IMR-90 (cell line): ENCODE measurements around the gene FOXD3. TPM values are rescaled to one million over a fixed set of nuclear protein-coding genes. Genes with fewer than 3 reads are reported as not detected.

Source experiments
- ATAC-seq: fragments of 200-7000 bp; cut with Tn5 transposase; 2 replicates; pipeline ENCODE4 v1.9.1; 2020; ENCODE audit warnings: low read depth, mild to moderate bottlenecking, moderate library complexity
- BruUV-seq: library from RNA; stranded (reverse); fragments of 400-500 nt; replicated peaks from 2 replicates; lab custom pipeline; 2021; lab: Mats Ljungman, UMichigan
- CTCF ChIA-PET: fragments of 300-600 bp; formaldehyde crosslinking; extraction: SDS; loops from one replicate; lab custom pipeline; 2021; ENCODE audit warnings: antibody characterized with exemption; lab: Yijun Ruan, JAX
- POLR2A ChIA-PET: fragments of 300-600 bp; sonication (Branson Sonifier 250); formaldehyde crosslinking; loops from one replicate; lab custom pipeline; 2022; ENCODE audit warnings: antibody characterized with exemption; ENCODE audit not compliant: unreplicated experiment; lab: Charles Lee
- DNase-seq: peaks from one replicate; pipeline ENCODE4 v3.0.0; 2013
- H2AFZ ChIP-seq: replicated peaks from 2 replicates; pipeline ENCODE3; 2013; ENCODE audit warnings: low read length, mild to moderate bottlenecking; ENCODE audit not compliant: poor library complexity
- H2AK5ac ChIP-seq: 2 replicates; pipeline ENCODE4 v1.6.1; 2013; ENCODE audit warnings: low read depth, low read length, inconsistent platforms
- H2AK9ac ChIP-seq: replicated peaks from 2 replicates; pipeline ENCODE3; 2013; ENCODE audit warnings: mild to moderate bottlenecking, low read depth, low read length, moderate library complexity; ENCODE audit not compliant: poor library complexity
- H2BK120ac ChIP-seq: 2 replicates; pipeline ENCODE4 v1.6.1; 2013; ENCODE audit warnings: low read depth, low read length, inconsistent platforms
- H2BK15ac ChIP-seq: 3 replicates; pipeline ENCODE4 v1.6.1; 2013; ENCODE audit warnings: low read depth, low read length, inconsistent platforms
- H2BK20ac ChIP-seq: 2 replicates; pipeline ENCODE4 v1.6.1; 2013; ENCODE audit warnings: low read depth, mild to moderate bottlenecking, inconsistent platforms, low read length, moderate library complexity
- H2BK5ac ChIP-seq: 2 replicates; pipeline ENCODE4 v1.6.1; 2013; ENCODE audit warnings: mild to moderate bottlenecking, low read depth, low read length, inconsistent platforms; ENCODE audit not compliant: poor library complexity, severe bottlenecking
- H3K14ac ChIP-seq: replicated peaks from 2 replicates; pipeline ENCODE4 v1.6.1; 2013; ENCODE audit warnings: low read depth, low read length, inconsistent platforms
- H3K18ac ChIP-seq: 2 replicates; pipeline ENCODE4 v1.6.1; 2013; ENCODE audit warnings: low read depth, low read length, control low read depth
- H3K23ac ChIP-seq: 2 replicates; pipeline ENCODE4 v1.6.1; 2013; ENCODE audit warnings: low read depth, low read length, inconsistent platforms
- H3K27ac ChIP-seq: 2 replicates; pipeline ENCODE4 v1.5.1; 2013; ENCODE audit warnings: mild to moderate bottlenecking, control low read depth, low read length; ENCODE audit not compliant: insufficient read depth
- H3K27me3 ChIP-seq: 2 replicates; pipeline ENCODE4 v1.6.1; 2013; ENCODE audit warnings: low read length; ENCODE audit not compliant: control insufficient read depth, insufficient read depth
- H3K36me3 ChIP-seq: 2 replicates; pipeline ENCODE4 v1.6.1; 2013; ENCODE audit warnings: low read length, mixed read lengths; ENCODE audit not compliant: control insufficient read depth, insufficient read depth
- H3K4ac ChIP-seq: 2 replicates; pipeline ENCODE4 v1.6.1; 2013; ENCODE audit warnings: low read depth, low read length, inconsistent platforms
- H3K4me1 ChIP-seq: 2 replicates; pipeline ENCODE4 v1.6.1; 2013; ENCODE audit warnings: low read length, mixed read lengths; ENCODE audit not compliant: control insufficient read depth, insufficient read depth
- H3K4me2 ChIP-seq: 2 replicates; pipeline ENCODE4 v1.6.1; 2013; ENCODE audit warnings: low read depth, mild to moderate bottlenecking, control low read depth, low read length, moderate library complexity
- H3K4me3 ChIP-seq: 2 replicates; pipeline ENCODE4 v1.5.1; 2013; ENCODE audit warnings: low read depth, mild to moderate bottlenecking, control low read depth, low read length, moderate library complexity; ENCODE audit not compliant: insufficient read depth
- H3K56ac ChIP-seq: 2 replicates; pipeline ENCODE4 v1.6.1; 2013; ENCODE audit warnings: low read length, inconsistent platforms; ENCODE audit not compliant: insufficient read depth; ENCODE audit errors: extremely low read depth
- H3K79me1 ChIP-seq, 2 experiments: 2 replicates each; pipeline ENCODE4 v1.6.1; 2013; ENCODE audit warnings: low read length in 2 of 2, inconsistent platforms in 1 of 2, low read depth in 1 of 2
- H3K9ac ChIP-seq: 2 replicates; pipeline ENCODE4 v1.6.1; 2013; ENCODE audit warnings: low read depth, low read length, control low read depth
- H3K9me1 ChIP-seq: 2 replicates; pipeline ENCODE4 v1.6.1; 2013; ENCODE audit warnings: low read length, inconsistent platforms; ENCODE audit not compliant: insufficient read depth
- H3K9me3 ChIP-seq: 2 replicates; pipeline ENCODE4 v1.6.1; 2013; ENCODE audit warnings: low read length; ENCODE audit not compliant: control insufficient read depth, insufficient read depth
- H4K20me1 ChIP-seq: 2 replicates; pipeline ENCODE4 v1.6.1; 2013; ENCODE audit warnings: low read length, inconsistent platforms; ENCODE audit not compliant: insufficient read depth
- H4K5ac ChIP-seq: 2 replicates; pipeline ENCODE4 v1.6.1; 2013; ENCODE audit warnings: mild to moderate bottlenecking, low read depth, low read length, control low read depth
- H4K8ac ChIP-seq, 2 experiments: 2 replicates each; pipeline ENCODE4 v1.6.1; 2013; ENCODE audit warnings: low read depth in 2 of 2, low read length in 2 of 2, control low read depth in 1 of 2, inconsistent platforms in 1 of 2
- H4K91ac ChIP-seq: 2 replicates; pipeline ENCODE4 v1.6.1; 2013; ENCODE audit warnings: low read depth, low read length, inconsistent platforms; ENCODE audit not compliant: insufficient read depth
- BHLHE40 ChIP-seq: fragments of 150-350 bp; IDR thresholded peaks from 2 replicates; pipeline ENCODE4 v1.6.1; 2016; ENCODE audit warnings: mild to moderate bottlenecking, low read depth, low read length
- CEBPB ChIP-seq: IDR thresholded peaks from 2 replicates; pipeline ENCODE4 v1.6.1; 2012; ENCODE audit warnings: low read depth, low read length, improper control_type of control experiment
- CHD1 ChIP-seq: IDR thresholded peaks from 2 replicates; pipeline ENCODE4 v1.6.1; 2012; ENCODE audit warnings: low read depth, low read length, improper control_type of control experiment
- CTCF ChIP-seq: conservative IDR thresholded peaks from 2 replicates; pipeline ENCODE4 v1.5.1; 2012; ENCODE audit warnings: mild to moderate bottlenecking, low read depth, low read length, improper control_type of control experiment
- FOS ChIP-seq: fragments of 150-350 bp; IDR thresholded peaks from 2 replicates; pipeline ENCODE4 v1.6.1; 2016; ENCODE audit warnings: low read depth, low read length
- MAFK ChIP-seq: IDR thresholded peaks from 2 replicates; pipeline ENCODE4 v1.6.1; 2012; ENCODE audit warnings: low read depth, low read length, improper control_type of control experiment
- NFE2L2 ChIP-seq: fragments of 150-350 bp; IDR thresholded peaks from 2 replicates; pipeline ENCODE4 v1.6.1; 2016; ENCODE audit warnings: low read depth, mild to moderate bottlenecking, low read length
- RAD21 ChIP-seq: IDR thresholded peaks from 2 replicates; pipeline ENCODE4 v1.6.1; 2012; ENCODE audit warnings: low read length, improper control_type of control experiment
- RCOR1 ChIP-seq: IDR thresholded peaks from 2 replicates; pipeline ENCODE4 v1.6.1; 2012; ENCODE audit warnings: mild to moderate bottlenecking, low read length, improper control_type of control experiment; ENCODE audit not compliant: insufficient replicate concordance
- RFX5 ChIP-seq: IDR thresholded peaks from 2 replicates; pipeline ENCODE4 v1.8.0; 2012; ENCODE audit warnings: low read depth, mild to moderate bottlenecking, low read length, moderate library complexity
- USF2 ChIP-seq: fragments of 150-350 bp; IDR thresholded peaks from 2 replicates; pipeline ENCODE4 v1.6.1; 2017; ENCODE audit warnings: mild to moderate bottlenecking, antibody characterized with exemption, low read length, low read depth
- WGBS, 2 experiments: methylation state at CpG; one replicate each; pipeline versions ENCODE4 v1.1.5 to v1.1.7; 2013; ENCODE audit warnings: missing lambda C conversion rate in 2 of 2; ENCODE audit not compliant: insufficient read length in 1 of 2; ENCODE audit errors: extremely low coverage in 2 of 2; 5-methylcytosine and 5-hydroxymethylcytosine counted together
- dilution Hi-C: fragments of 300-500 bp; cut with HindIII; formaldehyde crosslinking; loops from one replicate; pipeline ENCODE4 v1.14.3; 2018; ENCODE audit warnings: low sequenced_read_pairs; ENCODE audit not compliant: unreplicated experiment
- in situ Hi-C: fragments of 300-500 bp; cut with MboI; formaldehyde crosslinking; loops from 3 replicates; pipeline ENCODE4 v1.14.3; 2019; ENCODE audit warnings: low sequenced_read_pairs, inconsistent platforms, mixed read lengths
- intact Hi-C: fragments of 100-400 bp; cut with micrococcal nuclease; formaldehyde crosslinking; loops from 2 replicates; pipeline ENCODE4 v1.10.0; 2022
- polyA plus RNA-seq, 3 experiments: library from polyadenylated mRNA; depleted of rRNA; stranded (reverse); fragments of >200 nt; gene quantifications; 2 replicates each; pipeline ENCODE4 v1.2.3, GENCODE V29; 2012; ENCODE audit warnings: low replicate concordance in 1 of 3
- total RNA-seq: library from RNA; depleted of rRNA; stranded (reverse); fragments of >200 nt; gene quantifications from 2 replicates; pipeline ENCODE4 v1.2.3, GENCODE V29; 2012

Gene FOXD3
- total and polyA plus RNA-seq, 2 of the 4 experiments (the other 2 are of a cell fraction): not detected

DNA sequence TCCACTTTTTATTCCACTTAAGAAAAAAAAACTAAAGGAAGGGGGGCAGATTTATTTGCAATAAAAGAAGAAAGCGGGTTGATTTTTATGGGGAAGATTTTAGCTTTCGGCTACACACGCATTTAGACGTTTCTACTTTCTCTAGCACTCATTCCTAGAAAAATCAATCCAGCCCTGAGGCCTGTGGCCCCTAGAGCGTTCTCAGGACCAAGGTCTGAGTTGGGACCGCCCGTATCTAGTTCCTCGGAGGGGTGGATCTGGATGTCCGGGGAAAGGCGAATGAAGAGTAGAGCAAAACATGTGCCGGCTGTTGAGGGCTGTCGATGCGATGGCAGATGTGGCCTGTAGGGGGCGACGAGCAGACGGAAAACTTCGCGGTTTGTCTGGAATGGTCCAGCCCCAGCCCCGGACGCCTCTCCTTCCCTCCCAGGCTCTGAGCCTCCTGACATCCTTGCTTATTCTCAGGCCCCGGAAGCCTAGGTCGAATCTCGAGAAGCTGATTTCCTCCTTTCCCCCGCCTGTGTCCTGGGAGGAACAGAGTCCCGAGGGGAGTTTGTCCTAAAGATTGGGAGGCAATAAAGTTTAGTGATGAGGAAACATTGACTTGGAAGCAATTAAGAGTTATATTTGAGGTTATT is 5.2 kb downstream of the FOXD3 start (continued):
- TF ChIP-seq MAFK: no peak

DNA sequence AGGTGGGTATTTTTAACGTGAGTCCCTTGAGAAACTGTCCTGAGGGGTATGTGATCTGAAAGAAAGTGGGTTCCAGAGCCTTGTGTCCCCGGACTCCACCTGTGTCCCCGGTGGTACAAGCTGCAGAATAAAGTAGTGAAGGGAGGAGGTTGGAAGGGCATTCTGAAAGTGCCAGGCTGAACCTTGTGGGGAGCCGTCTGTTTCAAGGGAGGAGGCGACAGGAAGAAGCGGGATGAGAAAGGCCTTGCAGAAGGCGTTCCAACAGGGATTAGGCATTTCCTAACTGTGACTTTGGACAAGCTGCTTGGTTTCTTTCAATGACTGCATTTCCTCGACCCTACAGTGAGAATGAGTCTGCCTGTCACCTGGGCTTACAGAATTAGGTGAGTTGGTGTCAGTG is 5.8 kb downstream of the FOXD3 start:
- intact Hi-C loops: loop anchor here (5.0 kb wide), 2 partner anchors 194 to 209 kb away; partner anchors contain the start of genes EFCAB7 and ITGB3BP
- no peaks in the 10 kb centered on the region for H3K79me1 ChIP-seq
- H3K4ac ChIP-seq: no peak overlapping the region
- ChIA-PET POLR2A (no interaction called here), CTCF (interaction anchor here (0.5 to 2.0 kb wide), 6 partner anchors 8 to 226 kb away, joined by 3 to 5 read pairs (median 3); no protein-coding TSS in a partner anchor)
- H3K23ac ChIP-seq: no peak overlapping the region
- H4K91ac ChIP-seq: no peak overlapping the region
- no peak overlapping the region for H2AK9ac ChIP-seq
- DNase-seq: no peak
- no peak for ATAC-seq
- H2BK20ac ChIP-seq: no peak overlapping the region
- TF ChIP-seq FOS: no peak
- no peak for TF ChIP-seq NFE2L2
- no peak for TF ChIP-seq CEBPB
- no peak for TF ChIP-seq CHD1
- no peak for TF ChIP-seq RFX5
- TF ChIP-seq RAD21: no peak
- TF ChIP-seq RCOR1: no peak
- no peak for TF ChIP-seq BHLHE40
- no peak for TF ChIP-seq USF2
- TF ChIP-seq CTCF: no peak
- H3K56ac ChIP-seq: no peak overlapping the region
- H3K4me1 ChIP-seq: no peaks in the 10 kb centered on the region; the same call in 1 of the 2 replicates
- H3K27ac ChIP-seq: no peak overlapping the region
- H3K9me3 ChIP-seq: peaks cover 10% of the 10 kb centered on the region
- in situ Hi-C loops: loop anchor here (10.0 kb wide), 2 partner anchors 127 to 197 kb away; partner anchors contain the start of genes EFCAB7 and ITGB3BP
- no peak overlapping the region for H3K4me2 ChIP-seq
- WGBS, 2 experiments: 81% methylated on average over 6 of the region's 8 CpGs; no CpG with 5 or more reads in 1 of the 2 experiments
- H3K4me3 ChIP-seq: no peak overlapping the region
- H3K27me3 ChIP-seq: peaks cover 78% of the 10 kb centered on the region
- H2AK5ac ChIP-seq: no peak overlapping the region
- no peak overlapping the region for H2BK5ac ChIP-seq
- no peaks in the 10 kb centered on the region for H4K20me1 ChIP-seq
- no peaks in the 10 kb centered on the region for H3K9me1 ChIP-seq
- H2BK120ac ChIP-seq: no peak overlapping the region
- BruUV-seq: no TSS peak
- H2AFZ ChIP-seq: no peak overlapping the region
- H4K5ac ChIP-seq: no peak overlapping the region
- no peaks in the 10 kb centered on the region for H3K36me3 ChIP-seq
- no peak overlapping the region for H4K8ac ChIP-seq
- dilution Hi-C loops: no loop called here
- no peak overlapping the region for H3K18ac ChIP-seq
- H3K9ac ChIP-seq: no peak overlapping the region
- H3K14ac ChIP-seq: no peak overlapping the region
- no peak overlapping the region for H2BK15ac ChIP-seq
